HEK293T (cell line): ENCODE results near the gene GRIK2.

Experiments used
- FOXK2 ChIP-seq: fragments of 450-650 bp; IDR thresholded peaks from 2 replicates; pipeline ENCODE4 v1.6.1; 2016; ENCODE audit warnings: mild to moderate bottlenecking
- SP1 ChIP-seq: fragments of 450-650 bp; IDR thresholded peaks from 2 replicates; pipeline ENCODE4 v1.6.1; 2017
- SUZ12 ChIP-seq: fragments of 450-650 bp; IDR thresholded peaks from 2 replicates; pipeline ENCODE4 v1.6.1; 2016; ENCODE audit warnings: mild to moderate bottlenecking
- TARDBP ChIP-seq: fragments of 450-650 bp; IDR thresholded peaks from 2 replicates; pipeline ENCODE4 v1.6.1; 2016

GRCh38 chr6:101830501-101831031 lies 437.1 kb downstream of the GRIK2 start:
- no peak for TF ChIP-seq SP1
- no peak for TF ChIP-seq FOXK2
- TF ChIP-seq SUZ12: no peak
- no peak for TF ChIP-seq TARDBP
